ENCODE data around the gene U2AF2.
A peak's percentile ranks its signal among the peaks of the same experiment; 100 is the strongest.

Gene U2AF2

DNA sequence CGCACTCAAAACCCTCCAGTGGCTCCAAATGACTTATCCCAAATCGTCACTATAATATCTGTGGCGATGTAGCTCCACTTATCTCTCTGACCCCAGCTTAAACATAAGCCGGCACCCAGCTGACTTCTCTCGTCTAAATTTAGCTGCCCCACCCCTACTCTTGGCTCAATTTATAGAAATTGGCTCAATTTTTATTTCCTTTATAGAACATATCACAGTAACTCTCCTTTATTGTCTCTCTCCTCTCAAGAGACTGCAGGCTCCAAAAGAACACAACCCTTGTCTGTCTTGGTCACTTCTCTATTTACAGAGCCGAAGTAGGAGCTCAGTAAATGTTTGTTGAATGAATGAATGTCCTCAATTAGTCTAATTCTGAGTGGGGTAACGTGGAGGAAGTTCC is 31.3 kb upstream of the U2AF2 start (continued):
- TF ChIP-seq ZNF510 (tag by site-specific recombination; IDR thresholded peaks at IDR 0.05; ENCODE audit: insufficient replicate concordance), result no peak
- TF ChIP-seq SP2 (tag by site-specific recombination; IDR thresholded peaks at IDR 0.05), result no peak
- TF ChIP-seq RBAK (tag by site-specific recombination; IDR thresholded peaks at IDR 0.05), result no peak
- TF ChIP-seq ZNF654 (tag by site-specific recombination; IDR thresholded peaks at IDR 0.05; ENCODE audit: low read depth), result no peak
- no peak for TF ChIP-seq ZNF629 (tag by site-specific recombination; IDR thresholded peaks at IDR 0.05)
- no peak for TF ChIP-seq HOXC10 (CRISPR knock-in tag; IDR thresholded peaks at IDR 0.05)
- TF ChIP-seq ZNF544 (tag by site-specific recombination; IDR thresholded peaks at IDR 0.05), result no peak
- no peak for TF ChIP-seq GLI4 (tag by site-specific recombination; IDR thresholded peaks at IDR 0.05)
- no peak for TF ChIP-seq ZNF600 (tag by site-specific recombination; IDR thresholded peaks at IDR 0.05)
- no peak for TF ChIP-seq ZNF366 (tag by site-specific recombination; conservative IDR thresholded peaks at IDR 0.05)
- no peak for TF ChIP-seq ZNF596 (tag by site-specific recombination; IDR thresholded peaks at IDR 0.05)

DNA sequence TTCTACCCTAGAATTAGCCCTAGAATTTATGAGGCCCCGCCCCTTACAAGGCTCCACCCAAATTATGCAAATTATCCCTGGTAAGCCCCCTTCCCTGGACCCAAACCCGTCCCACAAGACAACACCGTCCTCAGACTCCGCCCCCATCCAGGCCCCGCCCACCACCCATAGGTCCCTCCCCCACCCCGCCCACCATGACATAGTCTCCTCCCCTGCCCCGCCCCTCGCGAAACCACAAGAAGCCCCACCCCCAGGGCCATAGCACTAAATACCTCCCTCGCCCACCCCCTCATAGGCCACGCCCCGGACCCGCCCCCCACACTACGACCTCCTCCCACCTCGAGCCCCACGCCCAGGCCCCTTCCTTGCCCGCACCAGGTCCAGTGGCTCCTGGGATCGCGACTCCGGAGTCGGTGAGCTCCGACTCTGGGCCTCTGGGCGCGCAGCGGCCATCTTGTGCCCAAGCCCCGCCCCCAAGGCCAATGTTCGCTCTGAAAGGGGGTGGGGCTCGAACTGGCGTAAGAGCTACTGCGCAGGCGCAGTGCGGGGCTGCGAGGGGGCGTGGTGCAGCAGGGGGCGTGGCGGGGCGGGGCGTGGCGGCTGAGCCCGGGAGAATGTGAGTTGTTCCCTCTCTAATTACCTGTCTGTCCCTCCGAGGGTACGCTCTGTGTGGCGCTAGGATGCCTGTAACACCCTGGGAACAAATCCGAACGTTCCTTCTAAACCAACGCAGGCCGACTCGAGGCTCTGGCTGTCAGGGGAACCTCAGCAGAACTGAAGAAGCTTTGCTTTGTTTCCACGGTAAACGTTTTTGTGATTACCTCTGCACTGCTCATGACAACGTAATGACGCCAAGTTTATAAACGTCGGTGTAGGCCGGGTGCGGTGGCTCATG is 30.5 kb upstream of the U2AF2 start, which contains the start of gene ZNF784:
Gene ZNF784, minus strand, starts transcription at position 458 of the 895 bp plus-strand sequence. Its CDS starts 5 bp downstream, at position 453.
- Histone ChIP-seq H3K36me3 (ENCODE audit: control insufficient read depth in 2 of 2, insufficient read depth in 1 of 2, low read length in 2 of 2) (peaks cover 0 to 5% of the 10 kb centered on the region in 2 experiments; a peak in 1 of 3 replicates), H3K4me1 (ENCODE audit: control insufficient read depth, insufficient read depth, low read length) (peaks cover 5% of the 10 kb centered on the region), H3K4me3 (ENCODE audit: low read depth, low read length) (peak within 1 kb of the TSS; percentile 88), H3K27ac (ENCODE audit: extremely low read depth, low read depth, low read length) (peak within 1 kb of the TSS; percentile 87), H3K9me3 (ENCODE audit: control insufficient read depth, insufficient read depth, low read depth, low read length) (no peaks in the 10 kb centered on the region)
- CTCF ChIA-PET, result interaction anchor here (0.5 to 5.3 kb wide), 21 partner anchors 9 to 747 kb away, joined by 3 to 30 read pairs (median 4); partner anchors contain the start of gene ZNF865
- POLR2A ChIA-PET, result interaction anchor here (0.6 to 9.1 kb wide), 40 partner anchors 8 to 1161 kb away, joined by 3 to 75 read pairs (median 4); partner anchors contain the start of genes CCDC106, DNAAF3, FIZ1 and ISOC2
- TF ChIP-seq KLF9 (tag by site-specific recombination; IDR thresholded peaks at IDR 0.05; ENCODE audit: low read depth) (peak; percentile 100), ZNF658 (tag by site-specific recombination; IDR thresholded peaks at IDR 0.05) (no peak), ZNF366 (tag by site-specific recombination; conservative IDR thresholded peaks at IDR 0.05) (peak; percentile 61), ZNF133 (tag by site-specific recombination; IDR thresholded peaks at IDR 0.05) (no peak), ZNF426 (tag by site-specific recombination; IDR thresholded peaks at IDR 0.05) (no peak), ZNF600 (tag by site-specific recombination; IDR thresholded peaks at IDR 0.05) (peak; percentile 67), ZXDB (tag by site-specific recombination; IDR thresholded peaks at IDR 0.05) (peak; percentile 37; the same call in 1 of the 2 replicates), ZFP41 (tag by site-specific recombination; IDR thresholded peaks at IDR 0.05; ENCODE audit: borderline replicate concordance) (no peak), YY1 (tag by site-specific recombination; IDR thresholded peaks at IDR 0.05) (peak; percentile 54; the same call in 1 of the 2 replicates), EGR2 (tag by site-specific recombination; IDR thresholded peaks at IDR 0.05; ENCODE audit: low read depth) (0 out of 2 replicates have a peak, but pooled peaks have one; percentile 10), ZBTB21 (tag by site-specific recombination; IDR thresholded peaks at IDR 0.05) (0 out of 2 replicates have a peak, but pooled peaks have one; percentile 53), KLF8 (tag by site-specific recombination; IDR thresholded peaks at IDR 0.05) (peak; percentile 87), ZNF561 (tag by site-specific recombination; IDR thresholded peaks at IDR 0.05; ENCODE audit: borderline replicate concordance) (0 out of 2 replicates have a peak, but pooled peaks have one; percentile 72), KLF10 (tag by site-specific recombination; IDR thresholded peaks at IDR 0.05) (peak; percentile 88), GLIS1 (tag by site-specific recombination; IDR thresholded peaks at IDR 0.05) (peak; percentile 51), KLF16 (tag by site-specific recombination; IDR thresholded peaks at IDR 0.05) (peak; percentile 74), SP7 (tag by site-specific recombination; IDR thresholded peaks at IDR 0.05) (peak; percentile 59; the same call in 1 of the 2 replicates), ZNF830 (tag by site-specific recombination; IDR thresholded peaks at IDR 0.05; ENCODE audit: low read depth) (no peak), ZBTB20 (tag by site-specific recombination; IDR thresholded peaks at IDR 0.05) (peak; percentile 67; the same call in 1 of the 2 replicates), SP3 (tag by site-specific recombination; IDR thresholded peaks at IDR 0.05) (peak; percentile 94), ZNF394 (tag by site-specific recombination; IDR thresholded peaks at IDR 0.05; ENCODE audit: borderline replicate concordance) (peak; percentile 31; the same call in 1 of the 2 replicates), ZNF76 (tag by site-specific recombination; IDR thresholded peaks at IDR 0.05; ENCODE audit: borderline replicate concordance, low read depth) (0 out of 2 replicates have a peak, but pooled peaks have one; percentile 35), ZEB2 (tag by site-specific recombination; IDR thresholded peaks at IDR 0.05) (peak; percentile 57; the same call in 1 of the 2 replicates), ZBTB17 (tag by site-specific recombination; IDR thresholded peaks at IDR 0.05) (peak; percentile 88), SP2 (tag by site-specific recombination; IDR thresholded peaks at IDR 0.05) (peak; percentile 79)
- TF ChIP-seq, protein P1, sequence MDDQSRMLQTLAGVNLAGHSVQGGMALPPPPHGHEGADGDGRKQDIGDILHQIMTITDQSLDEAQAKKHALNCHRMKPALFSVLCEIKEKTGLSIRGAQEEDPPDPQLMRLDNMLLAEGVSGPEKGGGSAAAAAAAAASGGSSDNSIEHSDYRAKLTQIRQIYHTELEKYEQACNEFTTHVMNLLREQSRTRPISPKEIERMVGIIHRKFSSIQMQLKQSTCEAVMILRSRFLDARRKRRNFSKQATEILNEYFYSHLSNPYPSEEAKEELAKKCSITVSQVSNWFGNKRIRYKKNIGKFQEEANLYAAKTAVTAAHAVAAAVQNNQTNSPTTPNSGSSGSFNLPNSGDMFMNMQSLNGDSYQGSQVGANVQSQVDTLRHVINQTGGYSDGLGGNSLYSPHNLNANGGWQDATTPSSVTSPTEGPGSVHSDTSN (CRISPR knock-in tag; IDR thresholded peaks at IDR 0.05), result peak; percentile 79
- TF ChIP-seq, protein P2, sequence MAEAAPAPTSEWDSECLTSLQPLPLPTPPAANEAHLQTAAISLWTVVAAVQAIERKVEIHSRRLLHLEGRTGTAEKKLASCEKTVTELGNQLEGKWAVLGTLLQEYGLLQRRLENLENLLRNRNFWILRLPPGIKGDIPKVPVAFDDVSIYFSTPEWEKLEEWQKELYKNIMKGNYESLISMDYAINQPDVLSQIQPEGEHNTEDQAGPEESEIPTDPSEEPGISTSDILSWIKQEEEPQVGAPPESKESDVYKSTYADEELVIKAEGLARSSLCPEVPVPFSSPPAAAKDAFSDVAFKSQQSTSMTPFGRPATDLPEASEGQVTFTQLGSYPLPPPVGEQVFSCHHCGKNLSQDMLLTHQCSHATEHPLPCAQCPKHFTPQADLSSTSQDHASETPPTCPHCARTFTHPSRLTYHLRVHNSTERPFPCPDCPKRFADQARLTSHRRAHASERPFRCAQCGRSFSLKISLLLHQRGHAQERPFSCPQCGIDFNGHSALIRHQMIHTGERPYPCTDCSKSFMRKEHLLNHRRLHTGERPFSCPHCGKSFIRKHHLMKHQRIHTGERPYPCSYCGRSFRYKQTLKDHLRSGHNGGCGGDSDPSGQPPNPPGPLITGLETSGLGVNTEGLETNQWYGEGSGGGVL (tag by site-specific recombination; IDR thresholded peaks at IDR 0.05), result peak; percentile 21; the same call in 1 of the 2 replicates

Data from HEK293 (cell line).